Activated CD4-positive, alpha-beta memory T cell treated with anti-CD3 and anti-CD28 coated beads, Interleukin-2, amount 10 ng/mL, durations not matched to agents 7 days and 5 days (primary cell): Measurements from ENCODE around the gene TRIM21. TPM values are rescaled to one million over a fixed set of nuclear protein-coding genes. Genes with fewer than 3 reads are reported as not detected.
"Not testable (repeated sequence)": the region's sequence is repeated elsewhere in the genome, so short reads cannot be mapped to it uniquely, and the experiment has no call there.

Experiments
- CTCF ChIA-PET: fragments of 350-600 bp; sonication (Branson Sonifier 250); formaldehyde crosslinking; loops from one replicate; lab custom pipeline; 2021; ENCODE audit warnings: antibody characterized with exemption, inconsistent platforms; lab: Charles Lee
- POLR2A ChIA-PET: fragments of 350-600 bp; sonication (Branson Sonifier 250); formaldehyde crosslinking; loops from one replicate; lab custom pipeline; 2021; ENCODE audit warnings: antibody characterized with exemption; lab: Charles Lee
- DNase-seq: peaks from one replicate; pipeline ENCODE4 v3.0.0-alpha.2; 2020
- H3K27ac Mint-ChIP-seq: one replicate; pipeline ENCODE4 v1.8.0; 2021; ENCODE audit warnings: mild to moderate bottlenecking, mixed read lengths
- H3K27me3 Mint-ChIP-seq: one replicate; pipeline ENCODE4 v1.8.0; 2021; ENCODE audit warnings: mixed read lengths
- H3K36me3 Mint-ChIP-seq: one replicate; pipeline ENCODE4 v1.8.0; 2021; ENCODE audit warnings: low read depth, mixed read lengths
- H3K4me1 Mint-ChIP-seq: one replicate; pipeline ENCODE4 v1.8.0; 2021; ENCODE audit warnings: mixed read lengths
- H3K4me3 Mint-ChIP-seq: one replicate; pipeline ENCODE4 v1.8.0; 2021; ENCODE audit warnings: mild to moderate bottlenecking, mixed read lengths
- H3K9me3 Mint-ChIP-seq: one replicate; pipeline ENCODE4 v1.8.0; 2021; ENCODE audit warnings: mixed read lengths
- total RNA-seq, 2 experiments: library from RNA; stranded (reverse); gene quantifications; one replicate each; pipeline ENCODE4 v1.2.3, GENCODE V29; 2021

Gene TRIM21
- total RNA-seq, 2 experiments from 2014 or later = 75.9 to 80.0 TPM

DNA sequence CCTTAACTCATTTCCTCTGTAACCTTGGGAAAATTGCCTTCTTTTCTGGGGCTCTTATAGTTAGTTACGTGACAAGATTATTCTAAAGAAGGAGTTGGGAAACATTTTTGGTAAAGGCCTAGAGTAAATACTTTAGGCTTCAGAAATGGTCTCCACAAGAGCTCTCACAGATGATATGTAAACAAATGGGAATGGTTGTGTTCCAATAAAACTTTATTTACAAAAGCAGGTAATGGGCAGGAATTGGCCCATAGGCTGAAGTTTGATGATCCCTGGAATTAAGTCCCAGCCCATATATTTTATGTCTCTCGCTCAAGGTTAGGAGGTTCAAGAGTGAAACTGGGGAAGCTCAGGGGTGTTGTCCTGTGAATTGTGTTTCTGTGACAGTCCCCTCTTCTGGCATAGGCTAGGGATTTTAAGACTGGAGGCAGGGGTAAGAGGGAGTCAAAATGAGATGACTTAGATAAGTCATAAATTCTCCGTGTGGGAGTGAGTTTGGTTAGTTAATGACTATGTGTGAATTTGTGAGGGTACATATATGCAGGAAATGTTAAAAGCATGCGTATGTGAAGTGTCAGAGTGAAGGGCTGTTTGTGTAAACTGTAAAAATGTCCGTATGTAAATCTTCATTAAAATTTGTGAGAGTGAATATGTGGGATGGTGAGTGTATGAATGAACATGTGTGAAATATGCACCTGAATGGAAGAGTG lies 17.9 kb downstream of the TRIM21 start:
- no peaks in the 10 kb centered on the region for H3K36me3 Mint-ChIP-seq
- H3K4me1 Mint-ChIP-seq = no peaks in the 10 kb centered on the region
- H3K27ac Mint-ChIP-seq = no peak overlapping the region
- ChIA-PET POLR2A (no interaction called here), CTCF (no interaction called here)
- H3K27me3 Mint-ChIP-seq = peaks cover 2% of the 10 kb centered on the region
- no peak overlapping the region for H3K4me3 Mint-ChIP-seq
- H3K9me3 Mint-ChIP-seq = no peaks in the 10 kb centered on the region
- no peak for DNase-seq

DNA sequence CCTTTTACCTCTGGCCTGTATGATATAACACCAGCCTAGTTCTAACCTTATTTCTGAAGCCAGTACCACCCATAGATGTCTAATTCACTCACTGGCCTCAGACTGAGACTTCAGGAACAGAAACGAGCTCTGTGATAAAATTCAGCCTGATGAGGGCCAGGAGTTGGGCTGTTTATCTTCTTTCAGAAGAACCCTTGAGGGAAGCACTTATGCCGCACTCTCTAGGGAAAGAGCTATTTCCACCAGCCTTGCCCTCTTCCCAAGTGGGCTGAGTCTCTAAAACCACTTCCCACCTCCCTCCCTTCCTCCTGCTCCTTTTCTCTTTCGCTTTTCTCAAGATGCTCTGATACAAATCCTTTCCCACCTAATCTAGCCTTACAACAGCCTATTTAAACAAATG lies 23.3 kb downstream of the TRIM21 start:
- Mint-ChIP-seq H3K9me3 (no peaks in the 10 kb centered on the region), H3K27ac (no peak overlapping the region), H3K27me3 (peaks cover 2% of the 10 kb centered on the region), H3K4me3 (no peak overlapping the region), H3K36me3 (no peaks in the 10 kb centered on the region), H3K4me1 (no peaks in the 10 kb centered on the region)
- ChIA-PET POLR2A (no interaction called here), CTCF (no interaction called here)
- DNase-seq = no peak

DNA sequence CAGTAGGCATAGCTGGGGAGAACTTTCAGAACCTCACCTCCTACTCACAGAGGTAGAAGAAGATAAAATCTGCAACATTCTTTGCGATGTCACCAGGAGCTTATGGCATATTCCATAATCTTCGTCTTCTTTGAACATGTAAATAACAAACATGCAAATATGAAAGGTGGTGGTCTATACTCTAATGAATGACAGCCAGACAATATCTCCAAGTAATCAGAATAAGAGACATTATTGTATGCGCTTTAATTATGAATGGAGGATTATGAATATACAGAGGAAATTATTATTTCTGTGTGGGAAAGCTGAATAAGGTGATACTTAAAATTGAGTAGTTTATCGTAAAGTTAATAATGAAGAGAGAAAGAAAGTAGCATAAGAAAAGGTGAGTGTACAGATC lies 25.2 kb downstream of the TRIM21 start, which contains the start of gene OR52B4:
OR52B4 (minus strand) TSS at position 101 of the 400 bp plus-strand sequence; CDS start at position 10, 91 bp downstream.
- Mint-ChIP-seq H3K4me1 (no peaks in the 10 kb centered on the region), H3K4me3 (no peak within 1 kb of the TSS), H3K9me3 (no peaks in the 10 kb centered on the region), H3K27ac (no peak within 1 kb of the TSS), H3K36me3 (no peaks in the 10 kb centered on the region), H3K27me3 (peaks cover 2% of the 10 kb centered on the region)
- CTCF ChIA-PET = no interaction called here
- no peak for DNase-seq
- POLR2A ChIA-PET = no interaction called here

DNA sequence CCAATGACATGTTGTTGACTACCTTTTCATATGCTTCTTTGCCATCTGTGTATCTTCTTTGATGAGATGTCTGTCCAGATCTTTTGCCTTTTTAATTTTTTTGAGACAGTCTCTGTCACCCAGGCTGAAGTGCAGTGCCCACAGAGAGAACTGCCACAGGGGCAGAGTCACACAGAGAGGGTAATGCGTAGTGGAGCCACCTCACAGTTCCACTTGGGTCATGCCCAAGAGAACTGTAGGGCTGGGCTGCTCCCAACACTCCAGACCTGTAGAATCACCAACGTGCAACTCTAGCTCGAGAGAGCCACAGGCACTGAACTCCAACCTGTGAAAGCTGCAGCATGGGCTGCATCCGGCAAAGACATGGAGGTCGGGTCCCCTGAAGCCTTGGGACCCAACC lies 45.4 kb downstream of the TRIM21 start:
- DNase-seq, H3K9me3 Mint-ChIP-seq, H3K4me1 Mint-ChIP-seq, H3K27ac Mint-ChIP-seq, CTCF ChIA-PET, H3K27me3 Mint-ChIP-seq, H3K4me3 Mint-ChIP-seq, POLR2A ChIA-PET, H3K36me3 Mint-ChIP-seq: not testable (repeated sequence)

DNA sequence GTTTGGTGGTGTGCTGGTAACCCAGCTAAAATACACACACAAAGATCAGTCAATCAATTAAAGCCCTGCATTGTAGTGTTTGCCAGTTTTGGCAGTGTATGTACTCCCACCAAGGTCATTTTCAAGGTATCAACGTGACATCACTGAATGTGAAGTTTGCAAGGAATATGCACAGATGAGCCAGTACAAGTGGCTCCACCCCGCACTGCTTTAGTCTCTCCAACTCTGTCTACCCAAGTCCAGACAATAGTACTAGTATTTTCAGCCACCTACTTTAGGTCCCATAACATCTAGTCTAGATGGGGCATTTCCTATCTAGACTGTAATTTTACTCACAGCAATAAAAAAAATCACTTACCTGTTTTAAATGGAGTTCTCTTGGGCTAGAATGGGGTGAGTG lies 48.1 kb downstream of the TRIM21 start:
- POLR2A ChIA-PET, CTCF ChIA-PET, H3K4me3 Mint-ChIP-seq, DNase-seq, H3K27me3 Mint-ChIP-seq, H3K27ac Mint-ChIP-seq, H3K4me1 Mint-ChIP-seq, H3K9me3 Mint-ChIP-seq, H3K36me3 Mint-ChIP-seq: not testable (repeated sequence)

Other genes with a start within 250 kb of the TRIM21 start
- not detected for gene OR52B4, start 25.3 kb downstream of the TRIM21 start, total RNA-seq
- gene OR52K2, start 55.6 kb upstream of the TRIM21 start, total RNA-seq = not detected
- not detected for gene OR52K1, start 88.9 kb upstream of the TRIM21 start, total RNA-seq
- gene OR52M1, start 151.5 kb upstream of the TRIM21 start, total RNA-seq = not detected
- gene OR52I2, start 188.0 kb upstream of the TRIM21 start, total RNA-seq = not detected
- gene OR52I1, start 200.3 kb upstream of the TRIM21 start, total RNA-seq = not detected
- gene TRIM68, start 214.5 kb upstream of the TRIM21 start, total RNA-seq = 10 to 100 TPM; 11.6 to 12.7 TPM
- gene OR51D1, start 243.8 kb upstream of the TRIM21 start, total RNA-seq = not detected